H9 (cell line): ENCODE results near the gene MOB3B. TPM values are rescaled to one million over a fixed set of nuclear protein-coding genes. Genes with fewer than 3 reads are reported as not detected.

Source experiments
- DNase-seq: peaks from one replicate; pipeline ENCODE4 v3.0.0-alpha.2; 2017
- H2AFZ ChIP-seq: one replicate; pipeline ENCODE4 v1.6.1; 2013; ENCODE audit warnings: mild to moderate bottlenecking, low read length, control low read depth, moderate library complexity
- H2AK5ac ChIP-seq: 2 replicates; pipeline ENCODE4 v1.6.1; 2013; ENCODE audit warnings: low read length, control low read depth, mixed read lengths; ENCODE audit not compliant: insufficient read length
- H2BK120ac ChIP-seq: one replicate; pipeline ENCODE4 v1.6.1; 2013; ENCODE audit warnings: low read depth, mild to moderate bottlenecking, low read length, control low read depth, inconsistent platforms; ENCODE audit not compliant: poor library complexity, severe bottlenecking
- H2BK12ac ChIP-seq: 2 replicates; pipeline ENCODE4 v1.6.1; 2013; ENCODE audit warnings: low read length, control low read depth, mixed read lengths, low read depth; ENCODE audit not compliant: insufficient read length
- H2BK15ac ChIP-seq: 2 replicates; pipeline ENCODE4 v1.6.1; 2013; ENCODE audit warnings: low read depth, low read length, control low read depth
- H2BK20ac ChIP-seq: one replicate; pipeline ENCODE4 v1.6.1; 2013; ENCODE audit warnings: low read depth, mild to moderate bottlenecking, low read length, control low read depth, inconsistent platforms; ENCODE audit not compliant: poor library complexity, severe bottlenecking
- H2BK5ac ChIP-seq: 2 replicates; pipeline ENCODE4 v1.6.1; 2013; ENCODE audit warnings: low read length, control low read depth, mixed read lengths; ENCODE audit not compliant: insufficient read length
- H3K14ac ChIP-seq: 2 replicates; pipeline ENCODE4 v1.6.1; 2013; ENCODE audit warnings: low read length, control low read depth; ENCODE audit not compliant: insufficient read depth
- H3K18ac ChIP-seq: 2 replicates; pipeline ENCODE4 v1.6.1; 2013; ENCODE audit warnings: low read depth, mild to moderate bottlenecking, mixed read lengths, low read length, control low read depth; ENCODE audit not compliant: insufficient read length
- H3K23ac ChIP-seq: 2 replicates; pipeline ENCODE4 v1.6.1; 2013; ENCODE audit warnings: low read length, control low read depth, mixed read lengths, low read depth; ENCODE audit not compliant: insufficient read length
- H3K23me2 ChIP-seq: 2 replicates; pipeline ENCODE4 v1.6.1; 2013; ENCODE audit warnings: low read depth, mild to moderate bottlenecking, mixed read lengths, low read length, control low read depth; ENCODE audit not compliant: insufficient read length, poor library complexity, severe bottlenecking
- H3K27ac ChIP-seq: 2 replicates; pipeline ENCODE4 v1.5.1; 2013; ENCODE audit warnings: low read length, control low read depth, mixed read lengths, low read depth; ENCODE audit not compliant: insufficient read length
- H3K27me3 ChIP-seq: 2 replicates; pipeline ENCODE4 v1.6.1; 2013; ENCODE audit warnings: low read length, control low read depth, inconsistent platforms; ENCODE audit not compliant: insufficient read depth
- H3K4ac ChIP-seq: 2 replicates; pipeline ENCODE4 v1.6.1; 2013; ENCODE audit warnings: low read depth, mild to moderate bottlenecking, control low read depth, inconsistent platforms, low read length, moderate library complexity
- H3K4me1 ChIP-seq: 2 replicates; pipeline ENCODE4 v1.6.1; 2013; ENCODE audit warnings: low read length, control low read depth, inconsistent platforms; ENCODE audit not compliant: insufficient read depth
- H3K4me2 ChIP-seq: 2 replicates; pipeline ENCODE4 v1.6.1; 2013; ENCODE audit warnings: low read length, control low read depth, mixed read lengths; ENCODE audit not compliant: insufficient read length, insufficient read depth
- H3K56ac ChIP-seq: 2 replicates; pipeline ENCODE4 v1.6.1; 2013; ENCODE audit warnings: low read depth, mild to moderate bottlenecking, mixed read lengths, low read length, control low read depth; ENCODE audit not compliant: insufficient read length
- H3K79me1 ChIP-seq: 2 replicates; pipeline ENCODE4 v1.6.1; 2013; ENCODE audit warnings: low read depth, mild to moderate bottlenecking, moderate library complexity, low read length, control low read depth, inconsistent platforms; ENCODE audit not compliant: insufficient read depth, poor library complexity, severe bottlenecking
- H3K79me2 ChIP-seq: 2 replicates; pipeline ENCODE4 v1.6.1; 2013; ENCODE audit warnings: low read length, control low read depth, inconsistent platforms; ENCODE audit not compliant: insufficient read depth
- H3K9ac ChIP-seq: 2 replicates; pipeline ENCODE4 v1.6.1; 2013; ENCODE audit warnings: low read length, control low read depth, mixed read lengths; ENCODE audit not compliant: insufficient read length; ENCODE audit errors: extremely low read depth
- H3K9me3 ChIP-seq: one replicate; pipeline ENCODE4 v1.6.1; 2013; ENCODE audit warnings: low read depth, low read length, inconsistent platforms; ENCODE audit not compliant: control insufficient read depth
- H3T11ph ChIP-seq: one replicate; pipeline ENCODE4 v1.6.1; 2013; ENCODE audit warnings: mild to moderate bottlenecking, low read length, control low read depth, inconsistent platforms
- H4K20me1 ChIP-seq: one replicate; pipeline ENCODE4 v1.6.1; 2013; ENCODE audit not compliant: control insufficient read depth, insufficient read length, insufficient read depth
- H4K5ac ChIP-seq: 2 replicates; pipeline ENCODE4 v1.6.1; 2013; ENCODE audit warnings: low read depth, mild to moderate bottlenecking, mixed read lengths, low read length, control low read depth; ENCODE audit not compliant: insufficient read length
- H4K8ac ChIP-seq: replicated peaks from 2 replicates; pipeline ENCODE4 v1.6.1; 2013; ENCODE audit warnings: low read length, control low read depth, mixed read lengths, low read depth; ENCODE audit not compliant: insufficient read length
- H4K91ac ChIP-seq: 2 replicates; pipeline ENCODE4 v1.6.1; 2013; ENCODE audit warnings: low read depth, mild to moderate bottlenecking, moderate library complexity, mixed read lengths, low read length, control low read depth; ENCODE audit not compliant: insufficient read length
- H3K27ac Mint-ChIP-seq, 3 experiments: 2 replicates in 2 of 3; 3 replicates in 1 of 3; pipeline ENCODE4 v1.8.0; 2020 to 2021; ENCODE audit warnings: mixed read lengths in 3 of 3, mild to moderate bottlenecking in 1 of 3, moderate library complexity in 1 of 3
- H3K27me3 Mint-ChIP-seq: 2 replicates; pipeline ENCODE4 v1.8.0; 2021; ENCODE audit warnings: low read depth, mild to moderate bottlenecking, moderate library complexity, mixed read lengths
- H3K36me3 Mint-ChIP-seq, 3 experiments: 2 replicates in 2 of 3; 3 replicates in 1 of 3; pipeline ENCODE4 v1.8.0; 2020 to 2021; ENCODE audit warnings: low read depth in 3 of 3, mixed read lengths in 3 of 3; ENCODE audit not compliant: insufficient read depth in 1 of 3
- H3K4me1 Mint-ChIP-seq, 2 experiments: 2 replicates each; pipeline ENCODE4 v1.8.0; 2020; ENCODE audit warnings: mixed read lengths in 2 of 2
- H3K4me3 Mint-ChIP-seq, 2 experiments: 2 replicates in 1 of 2; 3 replicates in 1 of 2; pipeline ENCODE4 v1.8.0; 2020 to 2021; ENCODE audit warnings: mild to moderate bottlenecking in 2 of 2, mixed read lengths in 2 of 2, moderate library complexity in 1 of 2
- H3K9me3 Mint-ChIP-seq, 2 experiments: 2 replicates in 1 of 2; 3 replicates in 1 of 2; pipeline ENCODE4 v1.8.0; 2020; ENCODE audit warnings: mild to moderate bottlenecking in 2 of 2, mixed read lengths in 2 of 2, moderate library complexity in 1 of 2
- CTCF ChIP-seq: fragments of 200-600 bp; sonication (generic); conservative IDR thresholded peaks from 3 replicates; pipeline ENCODE4 v1.8.0; 2021; ENCODE audit warnings: antibody characterized with exemption, mild to moderate bottlenecking
- WGBS: extraction: QIAGEN DNeasy Blood & Tissue Kit; methylation state at CpG from one replicate; pipeline ENCODE4 v1.1.7; 2013; ENCODE audit warnings: missing lambda C conversion rate, low lambda C conversion rate, mixed read lengths; ENCODE audit not compliant: insufficient read length; ENCODE audit errors: extremely low coverage; 5-methylcytosine and 5-hydroxymethylcytosine counted together
- total RNA-seq: library from RNA; stranded (reverse); gene quantifications from 2 replicates; pipeline ENCODE4 v1.2.1, GENCODE V29; 2021

MOB3B gene
- total RNA-seq, 1 experiment from 2014 or later, result 9.8 TPM

DNA sequence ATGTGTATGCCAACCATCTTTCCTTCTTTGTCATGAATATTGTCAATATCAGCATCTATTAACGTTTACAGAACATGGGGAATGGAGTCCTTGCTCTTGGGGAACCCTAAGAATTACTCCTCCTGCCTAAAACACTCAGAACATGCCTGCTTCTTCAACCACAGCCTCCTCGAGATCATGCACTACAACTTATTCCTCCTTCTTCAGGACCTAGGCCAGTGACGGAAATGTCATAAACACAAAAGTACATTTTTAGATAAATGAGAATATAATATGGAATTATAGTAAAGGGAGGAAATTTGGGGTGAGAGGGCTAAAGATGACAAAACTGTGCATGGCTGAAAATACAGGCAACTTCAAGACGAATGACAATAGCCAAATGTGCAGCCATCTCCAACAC, 8.6 kb downstream of the MOB3B start:
- H4K5ac ChIP-seq, result no peak overlapping the region
- H2BK5ac ChIP-seq, result no peak overlapping the region
- H3K9me3 ChIP-seq, result no peaks in the 10 kb centered on the region
- no peak overlapping the region for H3K23ac ChIP-seq
- Mint-ChIP-seq H3K4me1 (peaks cover 20 to 25% of the 10 kb centered on the region in 2 experiments), H3K4me3 (no peak overlapping the region), H3K27me3 (no peaks in the 10 kb centered on the region), H3K36me3 (peaks cover 0 to 1% (median 0%) of the 10 kb centered on the region in 3 experiments; a peak in 3 of 7 replicates), H3K9me3 (no peaks in the 10 kb centered on the region), H3K27ac (no peak overlapping the region)
- no peak overlapping the region for H2AK5ac ChIP-seq
- no peak overlapping the region for H3K9ac ChIP-seq
- no peak overlapping the region for H2BK120ac ChIP-seq
- no peaks in the 10 kb centered on the region for H3K27me3 ChIP-seq
- TF ChIP-seq CTCF, result no peak
- H2BK20ac ChIP-seq, result no peak overlapping the region
- no peak overlapping the region for H2BK12ac ChIP-seq
- DNase-seq, result no peak
- no peak overlapping the region for H3T11ph ChIP-seq
- H4K8ac ChIP-seq, result no peak overlapping the region
- H3K18ac ChIP-seq, result no peak overlapping the region
- H3K23me2 ChIP-seq, result no peaks in the 10 kb centered on the region
- H3K56ac ChIP-seq, result no peak overlapping the region
- no peak overlapping the region for H3K27ac ChIP-seq
- no CpG with 5 or more reads among the region's 4 CpGs for WGBS
- no peak overlapping the region for H3K14ac ChIP-seq
- H4K20me1 ChIP-seq, result no peaks in the 10 kb centered on the region
- no peaks in the 10 kb centered on the region for H3K79me1 ChIP-seq
- H2AFZ ChIP-seq, result no peak overlapping the region
- H3K79me2 ChIP-seq, result peaks cover 6% of the 10 kb centered on the region; the same call in 1 of the 2 replicates
- H3K4me2 ChIP-seq, result no peak overlapping the region
- H3K4me1 ChIP-seq, result no peaks in the 10 kb centered on the region; the same call in 1 of the 2 replicates
- H2BK15ac ChIP-seq, result no peak overlapping the region
- no peak overlapping the region for H4K91ac ChIP-seq
- H3K4ac ChIP-seq, result no peak overlapping the region
